ENCODE measurements around the gene BUD13. TPM values are rescaled to one million over a fixed set of nuclear protein-coding genes. Genes with fewer than 3 reads are reported as not detected.

BUD13 gene
- total and polyA plus RNA-seq, 2 experiments from 2014 or later: 17.0 to 24.8 TPM

GRCh38 chr11:116792144-116792868 lies 19.5 kb upstream of the BUD13 start (continued):
- TF ChIP-seq EZH2 (IDR thresholded peaks at IDR 0.05; ENCODE audit: low read depth, unreplicated experiment) (no peak), ETS1 (IDR thresholded peaks at IDR 0.05) (no peak), STAT1 (IDR thresholded peaks at IDR 0.05; ENCODE audit: unreplicated experiment) (no peak)

- H3K4me3 ChIP-seq: no peak within 1 kb of the TSS
- Mint-ChIP-seq H3K4me1 (peaks cover 23% of the 10 kb centered on the region), H3K36me3 (ENCODE audit: low read depth) (peaks cover 5% of the 10 kb centered on the region), H3K9me3 (no peaks in the 10 kb centered on the region), H3K27me3 (ENCODE audit: insufficient read depth, low read depth, poor library complexity) (peaks cover 10% of the 10 kb centered on the region), H3K4me3 (peak within 1 kb of the TSS; percentile 50), H3K27ac (no peak within 1 kb of the TSS)
- peaks cover 9% of the 10 kb centered on the region for H3K4me1 ChIP-seq (ENCODE audit: insufficient read depth)
- peaks cover 9% of the 10 kb centered on the region for H3K79me2 ChIP-seq (replicated peaks; ENCODE audit: insufficient read depth)
- no peak for TF ChIP-seq NANOG (IDR thresholded peaks at IDR 0.05; ENCODE audit: borderline replicate concordance)
- no peak for TF ChIP-seq JUNB (IDR thresholded peaks at IDR 0.05; ENCODE audit: unreplicated experiment)
- H3K27me3 ChIP-seq (ENCODE audit: insufficient read depth): no peaks in the 10 kb centered on the region
- H3F3A ChIP-seq (replicated peaks; ENCODE audit: low read depth): 0 out of 2 replicates have a peak, but pooled peaks cover 2% of the 10 kb centered on the region
- peak within 1 kb of the TSS; percentile 80 for H2AFZ ChIP-seq
- no peak for DNase-seq (ENCODE audit: low spot score)
- H3K27ac ChIP-seq (ENCODE audit: low read depth): no peak within 1 kb of the TSS
- 0 out of 2 replicates have a peak, but pooled peaks cover 4% of the 10 kb centered on the region for H4K20me1 ChIP-seq (replicated peaks; ENCODE audit: insufficient read depth)
- H3K36me3 ChIP-seq (ENCODE audit: insufficient read depth): no peaks in the 10 kb centered on the region
- H3K9me2 ChIP-seq (ENCODE audit: insufficient read depth): peaks cover 5% of the 10 kb centered on the region; the same call in 1 of the 2 replicates
- ATAC-seq: no peak
- H3K4me2 ChIP-seq: peak within 1 kb of the TSS; percentile 46; the same call in 1 of the 2 replicates
These were observed 19.0 kb upstream of the BUD13 start, which contains the start of gene APOA5 for GRCh38 chr11:116791813-116792143. Gene APOA5 (minus strand): TSS chr11:116791879. CDS start chr11:116791860, 19 bp downstream.

GRCh38 chr11:116791002-116791812 lies 18.4 kb upstream of the BUD13 start:
- no peaks in the 10 kb centered on the region for H3K9me3 Mint-ChIP-seq
- Histone ChIP-seq H3K79me2 (replicated peaks; ENCODE audit: insufficient read depth) (peaks cover 15% of the 10 kb centered on the region), H3K4me1 (ENCODE audit: insufficient read depth) (peaks cover 10% of the 10 kb centered on the region), H3K4me2 (peak overlapping the region; percentile 46; the same call in 1 of the 2 replicates), H3K4me3 (no peak overlapping the region), H2AFZ (peak overlapping the region; percentile 80), H3F3A (replicated peaks; ENCODE audit: low read depth) (0 out of 2 replicates have a peak, but pooled peaks cover 2% of the 10 kb centered on the region), H3K9me2 (ENCODE audit: insufficient read depth) (no peaks in the 10 kb centered on the region), H3K36me3 (ENCODE audit: insufficient read depth) (0 out of 2 replicates have a peak, but pooled peaks cover 2% of the 10 kb centered on the region), H4K20me1 (replicated peaks; ENCODE audit: insufficient read depth) (peaks cover 8% of the 10 kb centered on the region; the same call in 1 of the 2 replicates), H3K27me3 (ENCODE audit: insufficient read depth) (no peaks in the 10 kb centered on the region), H3K27ac (ENCODE audit: low read depth) (no peak overlapping the region)
- H3K4me1 Mint-ChIP-seq: peaks cover 23% of the 10 kb centered on the region
- DNase-seq (ENCODE audit: low spot score) (peak; percentile 94), ATAC-seq (peak; percentile 81)
- H3K4me3 Mint-ChIP-seq: peak overlapping the region; percentile 50
- no peak overlapping the region for H3K27ac Mint-ChIP-seq
- H3K36me3 Mint-ChIP-seq (ENCODE audit: low read depth): peaks cover 9% of the 10 kb centered on the region
- H3K27me3 Mint-ChIP-seq (ENCODE audit: insufficient read depth, low read depth, poor library complexity): peaks cover 10% of the 10 kb centered on the region
- TF ChIP-seq POLR2AphosphoS5 (IDR thresholded peaks at IDR 0.05; ENCODE audit: low read depth): 0 out of 2 replicates have a peak, but pooled peaks have one; percentile 16
- no peak for TF ChIP-seq EZH2phosphoT487 (IDR thresholded peaks at IDR 0.05; ENCODE audit: unreplicated experiment)
- TF ChIP-seq ZNF114 (CRISPR knock-in tag; IDR thresholded peaks at IDR 0.05): no peak
- no peak for TF ChIP-seq ETS1 (IDR thresholded peaks at IDR 0.05)
- peak; percentile 80 to 95 for TF ChIP-seq CTCF (conservative IDR thresholded peaks at IDR 0.05; ENCODE audit: low read depth in 2 of 2)
